Breast epithelium (tissue), 3 donors: ENCODE results near the gene HJV.
A peak's percentile ranks its signal among the peaks of the same experiment; 100 is the strongest.

Experiments
- POLR2AphosphoS5 ChIP-seq, 3 donors: sonication (generic); formaldehyde crosslinking; IDR thresholded peaks; one replicate each; pipeline ENCODE4 v1.6.1; 2017; ENCODE audit warnings: antibody characterized with exemption in 3 of 3
- TF ChIP-seq, protein P1 (sequence below), 3 donors: fragments of 450-650 bp; IDR thresholded peaks; one replicate each; pipeline ENCODE4 v1.5.1; 2016 to 2017; ENCODE audit warnings: antibody characterized with exemption in 3 of 3, mild to moderate bottlenecking in 3 of 3, moderate library complexity in 3 of 3

DNA sequence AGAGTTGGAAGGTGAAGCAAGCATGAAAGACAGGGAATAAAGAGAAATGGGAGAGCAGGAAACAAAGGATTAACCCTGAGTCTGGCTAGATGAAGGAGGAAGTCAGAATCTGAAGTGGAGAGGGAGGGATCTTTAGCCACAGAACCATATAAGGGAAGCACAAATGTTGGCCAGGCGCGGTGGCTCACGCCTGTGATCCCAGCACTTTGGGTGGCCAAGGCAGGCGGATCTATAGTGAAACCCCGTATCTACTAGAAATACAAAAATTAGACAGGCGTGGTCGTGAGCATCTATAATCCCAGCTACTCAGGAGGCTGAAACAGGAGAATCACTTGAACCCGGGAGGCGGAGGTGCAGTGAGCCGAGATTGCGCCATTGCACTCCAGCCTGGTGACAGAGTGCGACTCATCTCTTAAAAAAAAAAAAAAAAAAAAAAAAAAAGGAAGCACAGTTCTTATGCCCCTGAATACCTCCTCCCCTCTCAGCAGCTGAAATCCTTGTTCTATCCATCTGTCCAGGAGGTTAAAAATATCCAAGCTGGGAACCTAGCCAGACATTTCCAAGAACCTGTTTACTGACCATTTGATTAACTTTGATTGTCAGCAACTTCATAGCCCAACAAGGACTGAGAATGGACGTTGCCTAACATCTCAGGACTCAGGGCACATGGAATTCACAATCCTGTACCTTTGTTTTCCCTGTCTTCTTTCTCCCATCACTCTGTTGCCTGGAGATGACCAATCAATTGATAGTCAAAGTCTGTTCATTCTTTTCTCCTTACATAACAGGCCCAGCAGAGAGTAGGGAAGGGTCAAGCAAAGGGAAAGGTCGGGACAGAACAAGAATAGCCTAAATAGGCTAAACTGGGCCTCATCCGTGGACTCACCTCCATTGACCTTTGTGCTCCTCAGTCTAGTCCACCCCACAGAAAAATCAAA is 35.8 kb downstream of the HJV start:
- TF ChIP-seq, protein P1, sequence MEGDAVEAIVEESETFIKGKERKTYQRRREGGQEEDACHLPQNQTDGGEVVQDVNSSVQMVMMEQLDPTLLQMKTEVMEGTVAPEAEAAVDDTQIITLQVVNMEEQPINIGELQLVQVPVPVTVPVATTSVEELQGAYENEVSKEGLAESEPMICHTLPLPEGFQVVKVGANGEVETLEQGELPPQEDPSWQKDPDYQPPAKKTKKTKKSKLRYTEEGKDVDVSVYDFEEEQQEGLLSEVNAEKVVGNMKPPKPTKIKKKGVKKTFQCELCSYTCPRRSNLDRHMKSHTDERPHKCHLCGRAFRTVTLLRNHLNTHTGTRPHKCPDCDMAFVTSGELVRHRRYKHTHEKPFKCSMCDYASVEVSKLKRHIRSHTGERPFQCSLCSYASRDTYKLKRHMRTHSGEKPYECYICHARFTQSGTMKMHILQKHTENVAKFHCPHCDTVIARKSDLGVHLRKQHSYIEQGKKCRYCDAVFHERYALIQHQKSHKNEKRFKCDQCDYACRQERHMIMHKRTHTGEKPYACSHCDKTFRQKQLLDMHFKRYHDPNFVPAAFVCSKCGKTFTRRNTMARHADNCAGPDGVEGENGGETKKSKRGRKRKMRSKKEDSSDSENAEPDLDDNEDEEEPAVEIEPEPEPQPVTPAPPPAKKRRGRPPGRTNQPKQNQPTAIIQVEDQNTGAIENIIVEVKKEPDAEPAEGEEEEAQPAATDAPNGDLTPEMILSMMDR (IDR thresholded peaks at IDR 0.05), result no peak
- peak in 2 of 3 donors; percentile 52 to 55 for TF ChIP-seq POLR2AphosphoS5 (IDR thresholded peaks at IDR 0.05)
